T-cell (primary cell): Measurements from ENCODE around the gene B3GNT5. TPM values are rescaled to one million over a fixed set of nuclear protein-coding genes. Genes with fewer than 3 reads are reported as not detected.

ENCODE experiments used
- ATAC-seq, 4 experiments: fragments of 200-7000 bp in 3 of 4; fragments of 150-1000 bp in 1 of 4; cut with Tn5 transposase; replicated peaks in 1 of 4; 1 replicate in 3 of 4; 2 replicates in 1 of 4; pipeline ENCODE4 v1.10.0; 2021; ENCODE audit warnings: moderate library complexity in 3 of 4, mild to moderate bottlenecking in 2 of 4, moderate number of reproducible peaks in 1 of 4
- CTCF ChIA-PET, 2 donors: fragments of 300-600 bp; sonication (Branson Sonifier 250); formaldehyde crosslinking; loops; one replicate each; lab custom pipeline; 2022; ENCODE audit warnings: antibody characterized with exemption in 2 of 2; lab: Charles Lee
- POLR2A ChIA-PET, 2 donors: fragments of 300-600 bp; sonication (Branson Sonifier 250); formaldehyde crosslinking; loops; one replicate each; lab custom pipeline; 2022; ENCODE audit warnings: antibody characterized with exemption in 2 of 2; lab: Charles Lee
- DNase-seq, 35 experiments: peaks; one replicate each; pipeline versions ENCODE4 v3.0.0 to v3.0.0-alpha.2; 2013 to 2023
- H3K27ac ChIP-seq: one replicate; pipeline ENCODE4 v1.5.1; 2013; ENCODE audit warnings: low read length
- H3K27me3 ChIP-seq, 2 experiments: replicated peaks in 1 of 2; 1 replicate in 1 of 2; 2 replicates in 1 of 2; pipeline versions ENCODE4 v1.6.1 to v1.7.0; 2013; ENCODE audit warnings: low read length in 1 of 2, mixed read lengths in 1 of 2; ENCODE audit not compliant: control insufficient read depth in 2 of 2, insufficient read depth in 2 of 2; ENCODE audit errors: extremely low read depth in 1 of 2
- H3K36me3 ChIP-seq, 2 donors: 1 replicate in 1 of 2; 2 replicates in 1 of 2; pipeline versions ENCODE4 v1.6.1 to v1.7.0; 2013; ENCODE audit warnings: low read length in 1 of 2; ENCODE audit not compliant: control insufficient read depth in 2 of 2, insufficient read depth in 1 of 2; ENCODE audit errors: extremely low read depth in 1 of 2
- H3K4me1 ChIP-seq, 2 experiments: 1 replicate in 1 of 2; 2 replicates in 1 of 2; pipeline versions ENCODE4 v1.6.1 to v1.7.0; 2013; ENCODE audit warnings: low read length in 2 of 2, mixed read lengths in 1 of 2; ENCODE audit not compliant: insufficient read depth in 2 of 2, control insufficient read depth in 1 of 2; ENCODE audit errors: extremely low read depth in 1 of 2
- H3K4me3 ChIP-seq, 2 donors: 1 replicate in 1 of 2; 2 replicates in 1 of 2; pipeline versions ENCODE4 v1.5.1 to v1.7.0; 2013; ENCODE audit warnings: mild to moderate bottlenecking in 2 of 2, low read length in 1 of 2, moderate library complexity in 1 of 2; ENCODE audit not compliant: control insufficient read depth in 1 of 2; ENCODE audit errors: extremely low read depth in 1 of 2
- H3K9me3 ChIP-seq: 2 replicates; pipeline ENCODE4 v1.7.0; 2013
- H3K27ac Mint-ChIP-seq, 2 donors: one replicate each; pipeline ENCODE4 v1.8.0; 2020 to 2021; ENCODE audit warnings: mild to moderate bottlenecking in 2 of 2, mixed read lengths in 2 of 2
- H3K27me3 Mint-ChIP-seq, 2 donors: one replicate each; pipeline ENCODE4 v1.8.0; 2021 to 2022; ENCODE audit warnings: mixed read lengths in 2 of 2
- H3K36me3 Mint-ChIP-seq: one replicate; pipeline ENCODE4 v1.8.0; 2021; ENCODE audit warnings: mixed read lengths
- H3K4me1 Mint-ChIP-seq, 3 donors: one replicate each; pipeline ENCODE4 v1.8.0; 2020 to 2022; ENCODE audit warnings: mixed read lengths in 3 of 3, mild to moderate bottlenecking in 1 of 3
- H3K4me3 Mint-ChIP-seq, 3 donors: one replicate each; pipeline ENCODE4 v1.8.0; 2020 to 2022; ENCODE audit warnings: mild to moderate bottlenecking in 3 of 3, mixed read lengths in 3 of 3, moderate library complexity in 3 of 3
- H3K9me3 Mint-ChIP-seq, 3 donors: one replicate each; pipeline ENCODE4 v1.8.0; 2020 to 2022; ENCODE audit warnings: mixed read lengths in 3 of 3
- WGBS: methylation state at CpG from one replicate; pipeline ENCODE4 v1.1.5; 2013; ENCODE audit warnings: missing lambda C conversion rate; ENCODE audit not compliant: insufficient coverage; 5-methylcytosine and 5-hydroxymethylcytosine counted together
- total RNA-seq, 35 experiments: library from RNA in 6 of 35; stranded (reverse) in 6 of 35; fragments of 120-200 nt in 1 of 35; gene quantifications; one replicate each; pipeline versions ENCODE4 v1.2.1 to v1.2.4 and lab custom pipeline; 2013 to 2026

B3GNT5 gene
- total RNA-seq, 5 donors from 2014 or later (not counting 1 experiment from before 2014, with no cell fraction given): 0.16 to 0.92 (median 0.55) TPM

DNA sequence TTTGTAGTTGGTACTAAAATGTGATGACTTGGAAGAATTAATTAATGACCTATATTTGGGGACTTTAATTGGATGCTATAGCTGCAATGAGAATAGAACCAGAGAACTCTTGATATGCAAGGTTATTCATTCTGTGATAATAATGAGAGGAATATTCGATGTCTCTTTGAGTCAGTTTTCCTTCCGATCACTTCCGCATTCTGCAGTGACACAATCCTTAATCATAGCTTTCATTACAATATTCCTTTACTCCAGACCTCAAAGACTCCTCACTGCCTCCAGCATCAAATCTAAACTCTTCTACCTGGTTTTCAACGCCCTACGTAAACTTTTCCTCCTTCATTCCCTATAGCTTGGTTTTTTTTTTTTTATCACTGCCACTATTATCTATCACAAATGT lies 21.6 kb downstream of the B3GNT5 start:
- DNase-seq (no peak), ATAC-seq (no peak)
- Histone ChIP-seq H3K27ac (no peak overlapping the region), H3K4me1 (no peaks in the 10 kb centered on the region), H3K36me3 (no peaks in the 10 kb centered on the region), H3K9me3 (no peaks in the 10 kb centered on the region), H3K4me3 (no peak overlapping the region), H3K27me3 (no peaks in the 10 kb centered on the region)
- peaks cover 0 to 4% (median 3%) of the 10 kb centered on the region in 3 donors for H3K4me1 Mint-ChIP-seq
- H3K9me3 Mint-ChIP-seq: no peaks in the 10 kb centered on the region
- H3K36me3 Mint-ChIP-seq: peaks cover 10% of the 10 kb centered on the region
- ChIA-PET CTCF (interaction anchor here in 1 of 2 donors (0.7 kb wide), 1 partner anchor 1643 kb away, joined by 3 read pairs; no protein-coding TSS in a partner anchor), POLR2A (no interaction called here)
- no peaks in the 10 kb centered on the region for H3K27me3 Mint-ChIP-seq
- WGBS: 95% methylated on average over 2 of the region's 5 CpGs
- no peak overlapping the region for H3K27ac Mint-ChIP-seq
- H3K4me3 Mint-ChIP-seq: no peak overlapping the region

DNA sequence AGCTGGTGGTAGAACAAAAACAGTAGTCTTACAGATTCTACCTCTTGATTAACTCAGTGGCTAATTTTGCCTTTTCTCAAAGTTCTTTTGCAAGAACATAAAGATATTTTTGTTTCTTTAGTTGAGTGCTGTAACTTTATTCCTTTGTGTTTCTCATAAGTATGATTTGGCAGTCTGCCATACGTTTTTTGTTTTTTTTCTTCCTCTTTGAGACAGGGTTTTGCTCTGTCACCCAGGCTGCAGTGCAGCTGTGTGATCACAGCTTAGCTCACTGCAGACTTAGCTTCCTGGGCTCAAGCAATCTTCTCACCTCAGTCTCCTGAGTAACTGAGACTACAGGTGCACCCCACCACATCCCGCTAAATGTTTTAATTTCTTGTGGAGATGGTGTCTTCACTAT lies 22.4 kb downstream of the B3GNT5 start:
- WGBS: 20% methylated on average over 1 of the region's 2 CpGs
- Mint-ChIP-seq H3K36me3 (peaks cover 6% of the 10 kb centered on the region), H3K27me3 (no peaks in the 10 kb centered on the region), H3K9me3 (no peaks in the 10 kb centered on the region), H3K27ac (no peak overlapping the region), H3K4me1 (peaks cover 0 to 4% (median 3%) of the 10 kb centered on the region in 3 donors), H3K4me3 (no peak overlapping the region)
- Histone ChIP-seq H3K27me3 (no peaks in the 10 kb centered on the region), H3K4me1 (no peaks in the 10 kb centered on the region), H3K4me3 (no peak overlapping the region), H3K9me3 (no peaks in the 10 kb centered on the region), H3K36me3 (no peaks in the 10 kb centered on the region), H3K27ac (no peak overlapping the region)
- ChIA-PET CTCF (no interaction called here), POLR2A (no interaction called here)
- peak in 1 of 35 experiments; percentile 37 for DNase-seq
- ATAC-seq: peak in 2 of 4 experiments; percentile 38 to 58

DNA sequence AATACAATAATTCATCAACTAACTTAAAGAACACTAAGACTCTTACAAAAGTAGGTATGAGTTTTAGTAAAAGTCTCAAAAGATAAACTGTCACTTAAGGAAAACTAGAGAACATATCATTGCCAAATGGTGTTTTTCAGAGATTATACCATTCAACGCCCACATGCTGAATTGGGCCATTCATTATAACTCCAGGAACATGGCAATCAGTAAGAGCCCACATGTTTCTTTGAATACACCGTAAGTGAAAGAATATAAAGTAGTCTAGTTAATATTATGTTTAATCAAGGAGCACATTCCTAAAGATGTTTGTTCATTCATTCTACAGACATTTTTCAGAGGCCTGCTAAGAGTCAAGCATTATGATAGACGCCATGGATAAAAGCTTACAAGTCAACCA lies 22.9 kb downstream of the B3GNT5 start:
- H3K27ac Mint-ChIP-seq: no peak overlapping the region
- no peak for DNase-seq
- 86% methylated on average over 1 of the region's 3 CpGs for WGBS
- no peaks in the 10 kb centered on the region for H3K27me3 ChIP-seq
- peaks cover 0 to 4% (median 3%) of the 10 kb centered on the region in 3 donors for H3K4me1 Mint-ChIP-seq
- no peaks in the 10 kb centered on the region for H3K9me3 Mint-ChIP-seq
- H3K27me3 Mint-ChIP-seq: no peaks in the 10 kb centered on the region
- H3K27ac ChIP-seq: no peak overlapping the region
- no peaks in the 10 kb centered on the region for H3K9me3 ChIP-seq
- no peaks in the 10 kb centered on the region for H3K4me1 ChIP-seq
- no peak overlapping the region for H3K4me3 Mint-ChIP-seq
- H3K4me3 ChIP-seq: no peak overlapping the region
- H3K36me3 Mint-ChIP-seq: peaks cover 6% of the 10 kb centered on the region
- no peaks in the 10 kb centered on the region for H3K36me3 ChIP-seq
- ATAC-seq: no peak
- CTCF ChIA-PET: no interaction called here
- POLR2A ChIA-PET: no interaction called here

DNA sequence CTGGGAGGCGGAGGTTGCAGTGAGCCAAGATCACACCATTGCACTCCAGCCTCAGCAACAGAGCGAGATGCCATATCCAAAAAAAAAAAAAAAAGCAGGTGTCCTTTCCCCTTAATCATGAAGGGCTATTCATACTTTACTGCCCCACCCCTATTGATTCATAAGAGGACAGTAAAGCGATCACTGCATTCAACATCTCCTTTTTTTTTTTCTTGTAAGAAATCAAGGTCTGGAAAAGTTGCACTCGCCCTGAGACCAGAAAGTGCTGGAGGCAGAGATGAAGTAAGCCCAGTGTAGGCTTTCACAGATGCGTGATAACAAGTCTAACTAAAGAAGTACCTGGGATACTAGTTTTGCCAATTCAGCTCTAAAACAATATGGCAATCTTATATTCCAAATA lies 24.2 kb downstream of the B3GNT5 start:
- WGBS: 100% methylated on average over 1 of the region's 5 CpGs
- Histone ChIP-seq H3K27me3 (peaks cover 0 to 5% of the 10 kb centered on the region in 2 experiments), H3K9me3 (no peaks in the 10 kb centered on the region), H3K36me3 (no peaks in the 10 kb centered on the region), H3K4me1 (no peaks in the 10 kb centered on the region), H3K4me3 (no peak overlapping the region), H3K27ac (no peak overlapping the region)
- ChIA-PET CTCF (no interaction called here), POLR2A (no interaction called here)
- H3K36me3 Mint-ChIP-seq: peaks cover 6% of the 10 kb centered on the region
- no peak overlapping the region for H3K27ac Mint-ChIP-seq
- ATAC-seq: no peak
- no peak for DNase-seq
- H3K4me1 Mint-ChIP-seq: peaks cover 0 to 4% (median 3%) of the 10 kb centered on the region in 3 donors
- no peaks in the 10 kb centered on the region for H3K27me3 Mint-ChIP-seq
- no peak overlapping the region for H3K4me3 Mint-ChIP-seq
- H3K9me3 Mint-ChIP-seq: no peaks in the 10 kb centered on the region

DNA sequence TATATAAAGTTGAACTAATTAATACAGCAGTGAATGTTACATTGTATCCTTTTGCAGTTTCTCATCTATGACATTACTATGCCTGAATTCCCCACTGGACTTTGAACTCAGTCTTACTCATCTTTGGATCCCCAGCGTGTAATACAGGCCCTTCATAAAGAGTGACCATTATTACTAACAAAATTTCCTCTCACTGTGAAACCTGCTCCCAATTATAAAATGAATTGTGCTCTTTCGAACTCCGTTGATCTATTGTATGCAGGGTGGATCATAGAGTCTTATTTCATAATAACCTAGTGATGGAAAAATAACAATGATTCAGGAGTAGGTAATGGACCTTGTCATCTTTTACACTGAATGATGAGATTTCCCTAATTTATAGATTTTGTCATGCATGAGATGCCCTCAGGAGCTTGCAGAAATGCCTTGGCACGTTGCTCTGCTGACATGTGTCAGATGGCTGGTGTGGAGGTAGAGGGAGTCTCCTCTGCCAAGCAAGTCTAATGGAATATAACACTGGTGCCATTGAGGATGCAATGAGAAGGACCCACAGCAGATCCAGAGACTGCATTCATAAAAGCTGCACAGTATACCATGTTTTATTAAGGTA lies 25.5 kb downstream of the B3GNT5 start:
- H3K27ac ChIP-seq: no peak overlapping the region
- 67% methylated on average over 2 of the region's 4 CpGs for WGBS

DNA sequence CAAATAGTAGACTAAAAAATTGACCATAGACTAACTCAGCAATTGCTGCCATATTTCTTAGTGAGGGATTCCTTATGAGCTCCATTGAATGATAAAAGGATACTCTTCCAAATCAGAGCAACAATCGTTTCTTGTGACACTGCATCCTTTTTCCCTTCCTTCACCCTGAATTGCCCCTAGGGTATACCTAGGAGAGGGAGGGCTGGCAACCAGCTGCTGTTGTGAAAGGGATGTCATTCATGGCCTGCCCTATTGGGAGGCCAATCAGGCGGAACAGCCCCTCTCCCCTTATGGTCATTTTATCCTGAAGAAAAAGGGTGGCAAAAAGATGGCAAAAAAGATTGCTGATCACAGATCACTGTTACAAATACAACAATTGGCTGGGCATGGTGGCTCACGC lies 26.3 kb downstream of the B3GNT5 start:
- no peak overlapping the region for H3K4me3 Mint-ChIP-seq
- H3K4me1 ChIP-seq: no peaks in the 10 kb centered on the region
- no peaks in the 10 kb centered on the region for H3K9me3 Mint-ChIP-seq
- ATAC-seq (no peak), DNase-seq (no peak)
- ChIA-PET POLR2A (interaction anchor here in 1 of 2 donors (0.9 kb wide), 1 partner anchor 179 kb away, joined by 3 read pairs; no protein-coding TSS in a partner anchor), CTCF (no interaction called here)
- H3K4me1 Mint-ChIP-seq: peaks cover 0 to 9% (median 9%) of the 10 kb centered on the region in 3 donors
- H3K27ac ChIP-seq: no peak overlapping the region
- H3K4me3 ChIP-seq: no peak overlapping the region
- H3K27me3 ChIP-seq: peaks cover 0 to 5% of the 10 kb centered on the region in 2 experiments
- H3K36me3 ChIP-seq: no peaks in the 10 kb centered on the region
- WGBS: 100% methylated on average over 1 of the region's 3 CpGs
- H3K27ac Mint-ChIP-seq: no peak overlapping the region
- peaks cover 6% of the 10 kb centered on the region for H3K36me3 Mint-ChIP-seq
- no peaks in the 10 kb centered on the region for H3K27me3 Mint-ChIP-seq
- no peaks in the 10 kb centered on the region for H3K9me3 ChIP-seq

More for the DNA sequence above, 25.5 kb downstream of the B3GNT5 start:
- Mint-ChIP-seq H3K36me3 (peaks cover 6% of the 10 kb centered on the region), H3K4me1 (peaks cover 0 to 4% (median 3%) of the 10 kb centered on the region in 3 donors), H3K4me3 (no peak overlapping the region), H3K9me3 (no peaks in the 10 kb centered on the region), H3K27ac (no peak overlapping the region), H3K27me3 (no peaks in the 10 kb centered on the region)
- CTCF ChIA-PET: no interaction called here
- ATAC-seq: no peak
- Histone ChIP-seq H3K27me3 (peaks cover 0 to 5% of the 10 kb centered on the region in 2 experiments), H3K4me3 (no peak overlapping the region), H3K4me1 (no peaks in the 10 kb centered on the region), H3K36me3 (no peaks in the 10 kb centered on the region), H3K9me3 (no peaks in the 10 kb centered on the region)
- POLR2A ChIA-PET: interaction anchor here in 1 of 2 donors (0.9 kb wide), 1 partner anchor 179 kb away, joined by 3 read pairs; no protein-coding TSS in a partner anchor
- DNase-seq: no peak
